ENCODE measurements around the gene C1orf35.

The C1orf35 gene

DNA sequence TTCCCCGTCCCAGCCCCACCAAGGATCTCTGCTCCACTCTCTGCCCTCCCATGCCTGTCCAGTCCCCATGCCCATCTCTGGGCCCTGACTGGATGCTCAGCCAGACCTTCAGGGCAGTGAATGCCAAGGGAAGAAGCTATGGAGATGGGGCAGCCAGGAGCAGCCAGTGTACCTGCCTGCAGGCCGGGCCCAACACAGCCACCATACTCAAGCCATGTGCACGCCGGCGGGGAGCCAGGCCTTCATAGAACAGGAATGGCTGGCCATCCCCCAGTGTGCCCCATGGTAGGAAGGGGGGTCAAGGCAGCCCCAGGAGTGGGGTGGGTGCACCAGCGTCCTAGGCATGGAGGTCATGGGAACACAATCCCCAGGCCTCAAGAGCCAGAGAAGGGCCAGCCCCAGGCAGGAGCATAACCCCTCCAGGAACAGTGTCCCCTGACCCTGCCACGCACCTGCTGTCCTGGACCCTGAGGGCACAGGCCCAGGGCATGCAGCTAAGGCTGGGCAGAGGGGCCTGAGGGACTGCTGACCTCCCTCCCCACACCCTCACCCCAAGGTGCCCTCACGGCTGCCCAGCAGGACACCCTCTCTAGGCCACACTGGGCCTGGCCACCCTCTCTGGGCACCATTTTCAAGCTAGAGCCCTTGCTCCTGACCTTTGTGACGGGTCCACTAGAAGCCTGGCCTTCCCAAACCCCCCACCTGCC, 40.9 kb downstream of the C1orf35 start:
- no peak for DNase-seq

- DNase-seq = no peak
Measured at GRCh38 chr1:228061411-228062084, 41.6 kb downstream of the C1orf35 start.

DNA sequence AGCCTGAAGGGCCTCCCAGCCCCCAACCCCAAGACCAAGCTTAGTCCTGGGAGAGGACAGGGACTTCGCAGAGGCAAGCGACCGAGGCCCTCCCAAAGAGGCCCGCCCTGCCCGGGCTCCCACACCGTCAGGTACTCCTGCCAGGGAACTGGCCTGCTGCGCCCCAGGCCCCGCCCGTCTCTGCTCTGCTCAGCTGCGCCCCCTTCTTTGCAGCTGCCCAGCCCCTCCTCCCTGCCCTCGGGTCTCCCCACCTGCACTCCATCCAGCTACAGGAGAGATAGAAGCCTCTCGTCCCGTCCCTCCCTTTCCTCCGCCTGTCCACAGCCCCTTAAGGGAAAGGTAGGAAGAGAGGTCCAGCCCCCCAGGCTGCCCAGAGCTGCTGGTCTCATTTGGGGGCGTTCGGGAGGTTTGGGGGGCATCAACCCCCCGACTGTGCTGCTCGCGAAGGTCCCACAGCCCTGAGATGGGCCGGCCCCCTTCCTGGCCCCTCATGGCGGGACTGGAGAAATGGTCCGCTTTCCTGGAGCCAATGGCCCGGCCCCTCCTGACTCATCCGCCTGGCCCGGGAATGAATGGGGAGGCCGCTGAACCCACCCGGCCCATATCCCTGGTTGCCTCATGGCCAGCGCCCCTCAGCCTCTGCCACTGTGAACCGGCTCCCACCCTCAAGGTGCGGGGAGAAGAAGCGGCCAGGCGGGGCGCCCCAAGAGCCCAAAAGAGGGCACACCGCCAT, 42.5 kb downstream of the C1orf35 start:
- DNase-seq = peak; percentile 24

GRCh38 chr1:228059634-228060457, 43.3 kb downstream of the C1orf35 start:
- peak; percentile 95 for DNase-seq

GRCh38 chr1:228058949-228059633, 44.0 kb downstream of the C1orf35 start:
- no peak for DNase-seq

- DNase-seq = no peak
Measured at GRCh38 chr1:228058172-228058948, 44.8 kb downstream of the C1orf35 start.

All from NCI-H2227 treated with DMSO at 0.1 percent for 48 hours (cell line).